ENCODE results near the gene TMEM256.

Gene TMEM256

GRCh38 chr17:7429722-7430121 lies 25.8 kb upstream of the TMEM256 start:
- no peak for DNase-seq (ENCODE audit: low read depth)

GRCh38 chr17:7428557-7428956 lies 24.7 kb upstream of the TMEM256 start, which contains the start of gene SPEM3:
Gene SPEM3 (plus strand): TSS chr17:7428857. CDS start chr17:7428903, 46 bp downstream.
- DNase-seq (ENCODE audit: low read depth): no peak

GRCh38 chr17:7427549-7427948 lies 23.7 kb upstream of the TMEM256 start:
- DNase-seq (ENCODE audit: low read depth): no peak

GRCh38 chr17:7426896-7427489 lies 23.1 kb upstream of the TMEM256 start:
- DNase-seq (ENCODE audit: low read depth): no peak

GRCh38 chr17:7426203-7426863 lies 22.4 kb upstream of the TMEM256 start:
- no peak for DNase-seq (ENCODE audit: low read depth)

- DNase-seq (ENCODE audit: low read depth): no peak
Observed at GRCh38 chr17:7425756-7426155, 21.9 kb upstream of the TMEM256 start.

- DNase-seq (ENCODE audit: low read depth): no peak
Observed at GRCh38 chr17:7425316-7425715, 21.4 kb upstream of the TMEM256 start, which contains the start of gene SPEM2. Gene SPEM2 (plus strand): TSS chr17:7425616. CDS start chr17:7425689, 73 bp downstream.

GRCh38 chr17:7423679-7424078 lies 19.8 kb upstream of the TMEM256 start:
- no peak for DNase-seq (ENCODE audit: low read depth)

GRCh38 chr17:7421186-7421585 lies 17.3 kb upstream of the TMEM256 start:
- no peak for DNase-seq (ENCODE audit: low read depth)

- DNase-seq (ENCODE audit: low read depth): no peak
Observed at GRCh38 chr17:7419819-7420610, 16.1 kb upstream of the TMEM256 start, which contains the start of gene SPEM1. Gene SPEM1 (plus strand): TSS chr17:7420324. CDS start chr17:7420385, 61 bp downstream.

GRCh38 chr17:7418472-7419152 lies 14.7 kb upstream of the TMEM256 start:
- DNase-seq (ENCODE audit: low read depth): no peak

- DNase-seq (ENCODE audit: low read depth): no peak
Observed at GRCh38 chr17:7417056-7417655, 13.3 kb upstream of the TMEM256 start.

GRCh38 chr17:7416323-7416722 lies 12.4 kb upstream of the TMEM256 start:
- no peak for DNase-seq (ENCODE audit: low read depth)

GRCh38 chr17:7415784-7416183 lies 11.9 kb upstream of the TMEM256 start:
- no peak for DNase-seq (ENCODE audit: low read depth)

GRCh38 chr17:7414837-7415236 lies 10.9 kb upstream of the TMEM256 start:
- DNase-seq (ENCODE audit: low read depth): no peak

GRCh38 chr17:7413346-7413985 lies 9.6 kb upstream of the TMEM256 start:
- peak; percentile 86 for DNase-seq (ENCODE audit: low read depth)

- no peak for DNase-seq (ENCODE audit: low read depth)
Observed at GRCh38 chr17:7411427-7411750, 7.5 kb upstream of the TMEM256 start.

- DNase-seq (ENCODE audit: low read depth): no peak
Observed at GRCh38 chr17:7410634-7411426, 6.9 kb upstream of the TMEM256 start.

- DNase-seq (ENCODE audit: low read depth): no peak
Observed at GRCh38 chr17:7409716-7410115, 5.8 kb upstream of the TMEM256 start.

- DNase-seq (ENCODE audit: low read depth): no peak
Observed at GRCh38 chr17:7408863-7409262, 5.0 kb upstream of the TMEM256 start.

GRCh38 chr17:7408252-7408727 lies 4.4 kb upstream of the TMEM256 start:
- no peak for DNase-seq (ENCODE audit: low read depth)

Data from ELR (cell line).